ENCODE measurements around the gene ZNF275.
"Not testable (repeated sequence)": the region's sequence is repeated elsewhere in the genome, so short reads cannot be mapped to it uniquely, and the experiment has no call there.

Gene ZNF275

DNA sequence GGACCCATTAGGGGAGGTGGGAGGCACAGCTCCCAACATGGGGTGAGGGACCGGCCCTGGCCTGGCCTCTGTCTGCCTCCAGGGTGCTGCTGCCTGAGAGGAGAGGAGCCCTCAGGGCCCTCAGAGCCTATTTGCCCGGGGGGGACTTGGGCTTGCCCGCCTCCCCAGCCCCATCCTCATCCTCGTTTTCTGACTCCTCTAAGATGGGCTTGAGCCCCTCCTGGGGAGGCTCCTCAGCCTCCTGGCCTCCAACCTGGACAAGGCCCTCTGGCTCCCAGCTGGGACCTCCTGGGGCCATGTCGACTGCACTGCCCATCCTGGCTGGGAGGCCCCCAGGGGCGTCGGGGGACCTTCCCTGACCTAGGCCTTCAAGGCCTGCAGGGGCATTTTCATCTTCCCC, 15.1 kb upstream of the ZNF275 start:
- DNase-seq (ENCODE audit: low read depth, low spot score): no peak
- H3K27ac ChIP-seq: no peak overlapping the region

DNA sequence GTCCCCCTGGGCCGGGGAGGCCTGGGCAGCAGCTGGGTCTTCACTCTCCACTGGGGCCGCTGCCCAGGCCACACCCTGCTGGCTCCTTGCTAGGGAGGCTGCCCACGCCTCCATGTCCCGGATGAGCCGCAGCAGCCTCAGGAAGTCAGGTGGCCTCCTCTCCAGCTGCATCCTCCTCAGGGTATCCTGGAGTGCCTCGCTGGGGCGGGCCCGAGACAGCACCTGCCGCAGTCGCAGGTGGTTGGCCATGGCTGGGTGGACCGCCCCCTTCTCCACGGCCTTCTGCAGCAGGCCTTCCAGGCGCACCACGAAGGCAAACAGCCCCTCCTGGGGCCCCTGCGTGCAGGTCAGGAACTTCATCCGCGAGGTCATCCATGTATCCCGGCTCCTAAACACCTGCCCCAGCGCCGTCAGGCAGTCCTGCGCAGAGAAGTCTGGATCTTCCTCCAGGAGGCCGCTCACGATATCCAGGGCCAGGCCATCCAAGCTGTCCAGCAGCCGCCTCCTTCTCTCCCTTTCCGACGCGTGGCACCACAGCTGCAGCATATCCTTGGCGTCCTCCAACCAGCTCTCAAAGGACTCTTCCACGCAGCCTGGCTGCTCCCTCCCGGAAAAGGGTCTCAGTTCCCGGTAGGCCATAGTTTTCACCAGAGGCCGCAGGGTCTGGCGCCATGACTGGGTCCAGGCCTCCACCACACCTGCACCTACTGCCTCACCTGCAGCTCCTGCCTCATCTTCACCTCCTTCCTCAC, 14.5 kb upstream of the ZNF275 start:
- no peak for DNase-seq (ENCODE audit: low read depth, low spot score)
- H3K27ac ChIP-seq: no peak overlapping the region

DNA sequence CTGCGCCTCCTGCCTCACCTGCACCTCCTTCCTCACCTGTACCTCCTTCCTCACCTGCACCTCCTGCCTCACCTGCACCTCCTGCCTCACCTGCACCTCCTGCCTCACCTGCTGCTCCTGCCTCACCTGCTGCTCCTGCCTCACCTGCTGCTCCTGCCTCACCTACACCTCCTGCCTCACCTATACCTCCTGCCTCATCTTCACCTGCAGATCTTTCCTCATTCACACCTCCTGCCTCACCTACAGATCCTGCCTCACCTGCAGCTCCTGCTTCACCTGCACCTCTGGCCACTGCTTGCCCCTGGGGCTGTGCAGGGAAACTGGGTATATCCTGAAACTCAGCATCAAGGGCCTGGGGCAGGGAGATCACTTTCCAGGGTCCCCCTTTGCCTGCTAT, 13.9 kb upstream of the ZNF275 start:
- not testable (repeated sequence) for DNase-seq (ENCODE audit: low read depth, low spot score)

DNA sequence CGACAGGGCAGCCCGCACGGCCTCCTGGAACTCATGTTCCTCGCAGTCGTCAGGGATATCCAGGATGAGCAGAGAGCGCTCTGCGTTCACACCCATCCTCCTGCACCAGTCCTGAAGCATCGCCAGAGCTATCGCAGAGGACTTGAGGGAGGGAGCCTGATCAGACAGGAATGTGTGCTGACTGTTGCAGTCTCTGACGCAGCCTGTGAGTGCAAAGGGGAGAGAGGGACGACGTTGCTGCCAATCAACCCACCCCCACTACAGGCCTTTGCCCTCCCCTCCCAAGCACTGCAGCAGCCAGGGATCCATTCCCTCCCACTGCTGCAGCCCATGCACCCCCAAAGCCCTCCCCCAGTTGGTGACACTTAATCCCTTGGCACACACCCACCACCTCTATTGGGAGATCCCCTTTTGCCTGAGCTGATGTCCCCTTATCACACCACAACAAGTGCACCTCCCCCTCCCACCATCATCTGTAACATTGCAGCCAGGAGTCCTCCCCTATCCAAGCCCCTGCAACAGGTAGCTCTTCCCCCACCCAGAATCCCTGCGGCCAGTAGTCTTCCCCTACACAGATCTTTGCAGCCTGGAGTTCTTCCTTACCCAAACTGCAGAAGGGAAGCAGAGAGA, 13.3 kb upstream of the ZNF275 start:
- no peak overlapping the region for H3K27ac ChIP-seq
- DNase-seq (ENCODE audit: low read depth, low spot score): no peak

More for the DNA sequence above, 13.9 kb upstream of the ZNF275 start:
- not testable (repeated sequence) for H3K27ac ChIP-seq

DNA sequence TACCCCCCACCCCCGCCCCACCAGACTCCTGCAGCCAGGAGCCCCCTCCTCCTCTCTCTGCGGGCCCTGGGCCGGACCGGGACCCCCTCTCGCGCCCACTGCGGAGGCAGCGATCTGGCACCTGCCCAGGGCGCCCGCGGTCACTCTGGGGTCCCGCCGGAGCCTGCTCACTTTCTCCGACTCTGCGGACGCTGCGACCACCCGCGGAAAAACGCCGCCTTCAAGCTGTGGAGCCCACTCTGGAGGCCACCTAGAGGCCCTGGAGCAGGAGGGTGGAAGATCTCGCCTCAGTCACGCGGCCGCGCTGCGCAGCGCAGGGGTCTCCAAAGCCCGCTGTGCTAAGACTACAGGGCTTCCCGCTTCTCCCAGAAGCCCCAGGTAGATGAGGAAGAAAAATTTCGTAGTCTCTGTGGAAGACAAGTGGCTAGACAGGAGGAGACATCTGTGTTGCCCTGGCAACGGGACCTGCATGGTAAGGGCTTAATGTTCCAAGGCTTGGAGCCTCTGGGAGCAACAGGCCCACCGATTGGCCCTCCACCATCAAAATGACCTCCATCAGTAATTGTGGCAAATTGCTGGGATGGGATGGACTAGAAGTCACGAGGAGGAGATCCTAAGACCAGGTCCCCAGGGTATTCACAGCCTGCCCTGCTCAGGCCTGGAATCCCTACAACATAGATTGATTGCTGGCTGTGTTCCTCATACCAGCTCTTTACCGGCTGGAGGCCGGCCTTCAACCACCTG, 12.4 kb upstream of the ZNF275 start, which contains the start of gene PNMA6F:
Gene PNMA6F, minus strand, starts transcription at position 387 of the 744 bp plus-strand sequence. CDS start 1,093 bp downstream, outside the sequence.
- no peak for DNase-seq (ENCODE audit: low read depth, low spot score)

DNA sequence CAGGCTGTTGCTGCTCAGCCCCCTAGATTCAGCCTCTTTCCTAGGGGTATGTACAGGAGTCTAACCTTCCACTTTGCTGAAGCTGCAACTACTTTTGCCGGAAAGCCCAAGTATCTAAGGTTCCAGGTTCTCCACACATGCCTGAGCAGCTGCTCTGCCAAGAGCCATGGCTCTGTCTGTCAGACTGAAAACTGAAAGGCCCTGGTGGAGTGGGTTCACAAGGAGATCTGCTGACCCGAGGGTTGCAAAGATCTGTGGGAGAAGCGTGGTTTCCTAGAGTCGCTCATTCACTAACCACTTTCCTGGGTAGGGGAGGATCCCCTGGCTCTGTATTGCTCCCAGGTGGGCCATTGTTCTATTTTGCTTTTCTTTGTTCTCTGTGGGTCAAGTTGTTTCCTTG, 6.4 kb upstream of the ZNF275 start:
- DNase-seq (ENCODE audit: low read depth, low spot score): no peak
- H3K27ac ChIP-seq: no peak overlapping the region

More for the DNA sequence above, 12.4 kb upstream of the ZNF275 start, which contains the start of gene PNMA6F:
- H3K27ac ChIP-seq: no peak within 1 kb of the TSS

DNA sequence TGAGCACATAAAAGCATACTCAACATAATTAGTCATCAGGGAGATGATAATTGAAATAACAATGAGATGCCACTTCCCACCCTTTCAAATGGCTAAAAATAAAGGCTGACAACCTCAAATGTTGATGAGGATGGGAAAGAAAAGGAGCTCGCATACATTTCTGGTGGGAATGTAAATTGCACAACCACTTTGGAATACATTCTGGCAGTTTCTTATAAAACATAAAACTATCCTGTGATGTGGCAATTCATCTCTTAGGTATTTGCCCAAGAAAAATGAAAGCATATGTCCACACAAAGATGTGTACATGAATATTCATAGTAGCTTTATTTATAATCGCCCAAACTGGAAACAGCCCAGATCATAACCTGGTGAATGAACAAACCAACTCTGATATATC, 687 bp upstream of the ZNF275 start:
- no peak overlapping the region for H3K27ac ChIP-seq
- no peak for DNase-seq (ENCODE audit: low read depth, low spot score)

DNA sequence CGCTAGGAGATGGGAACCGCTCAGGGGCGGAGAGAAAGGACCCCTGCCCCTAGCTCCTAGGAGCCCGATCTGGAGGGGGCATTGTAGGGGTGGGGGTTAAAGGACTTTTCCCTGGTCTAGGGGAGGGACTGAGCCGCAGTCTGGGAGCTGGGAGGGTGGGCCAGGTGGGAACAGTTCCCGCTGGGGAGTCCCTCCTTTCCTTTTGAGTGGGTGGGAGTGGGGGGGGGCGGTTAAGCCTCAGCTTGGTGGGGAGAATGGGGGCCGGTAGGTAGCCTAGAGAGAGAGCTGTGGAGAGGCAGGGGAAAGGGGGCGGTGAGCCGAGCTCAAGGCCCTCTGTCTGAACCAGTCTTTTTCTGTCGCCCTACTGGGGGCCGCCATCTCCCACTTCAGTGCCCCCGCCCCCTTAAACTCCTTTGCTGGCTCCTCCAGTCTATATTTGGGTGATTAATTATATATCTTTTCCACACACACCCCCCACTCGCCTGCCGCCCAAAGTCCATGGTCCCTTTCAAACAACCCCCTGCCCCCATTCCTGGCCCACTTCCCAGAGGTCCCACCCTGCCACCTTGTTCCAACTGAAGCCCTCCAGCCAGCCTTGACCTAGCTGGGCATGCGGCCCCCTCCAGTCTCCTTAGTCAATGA, 822 bp downstream of the ZNF275 start:
- no peak overlapping the region for H3K27ac ChIP-seq
- DNase-seq (ENCODE audit: low read depth, low spot score): no peak

DNA sequence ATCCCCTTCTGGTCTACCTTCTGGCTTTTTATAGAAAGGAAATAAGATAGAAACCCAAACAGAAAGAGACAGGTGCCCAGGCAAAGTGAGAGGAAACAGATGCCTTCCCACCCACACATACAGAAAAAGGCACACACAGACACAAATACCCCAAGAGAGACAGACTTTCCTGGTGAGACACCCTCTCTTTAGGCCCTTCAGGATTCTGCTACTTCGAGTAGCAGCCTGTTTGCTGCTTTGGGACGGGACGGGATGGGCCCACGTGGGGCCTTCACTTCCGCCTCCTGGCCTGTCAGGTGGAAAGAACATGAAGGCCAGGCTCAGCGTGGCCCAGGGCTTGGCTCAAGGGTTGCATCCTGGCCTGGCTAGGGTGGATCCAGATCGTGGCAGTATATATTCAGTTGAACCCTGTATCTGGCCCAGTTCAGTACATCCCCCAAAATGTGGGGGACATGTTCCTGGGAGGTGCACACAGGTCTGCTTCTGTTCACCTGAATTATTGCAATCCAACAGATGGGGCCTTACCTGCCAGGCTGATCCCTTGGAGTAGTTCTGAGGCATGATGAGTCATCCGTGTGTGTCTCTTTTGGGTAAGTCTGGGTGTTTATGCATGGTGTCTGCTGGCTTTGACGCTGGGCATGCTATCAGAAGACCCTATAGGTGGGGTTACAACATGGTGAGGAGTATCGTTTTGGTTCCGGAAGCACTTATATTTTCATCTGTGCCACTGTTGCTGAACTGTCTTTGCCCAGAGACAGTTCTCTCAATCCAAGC, 2.4 kb downstream of the ZNF275 start:
- H3K27ac ChIP-seq: no peak overlapping the region
- DNase-seq (ENCODE audit: low read depth, low spot score): no peak

DNA sequence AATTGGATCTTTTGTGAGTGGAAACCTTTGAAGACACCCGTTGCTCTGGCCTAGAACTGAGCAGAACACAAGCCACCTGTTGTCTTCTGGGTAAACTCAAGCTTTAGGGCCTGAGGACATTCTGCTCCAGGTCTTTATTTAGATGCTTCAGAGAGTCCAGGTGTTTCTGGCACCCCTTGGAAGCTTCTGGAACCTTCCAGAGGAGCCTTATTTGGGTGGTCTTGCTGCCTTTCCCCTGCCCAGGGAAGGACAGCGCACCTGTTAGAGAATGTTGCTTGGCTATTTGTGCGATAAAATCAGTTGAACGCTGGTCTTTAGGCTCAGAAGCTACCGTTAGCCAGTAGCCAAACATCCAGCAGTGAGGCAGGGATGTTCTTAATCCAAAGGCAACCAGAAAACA, 3.0 kb downstream of the ZNF275 start:
- no peak overlapping the region for H3K27ac ChIP-seq
- no peak for DNase-seq (ENCODE audit: low read depth, low spot score)

DNA sequence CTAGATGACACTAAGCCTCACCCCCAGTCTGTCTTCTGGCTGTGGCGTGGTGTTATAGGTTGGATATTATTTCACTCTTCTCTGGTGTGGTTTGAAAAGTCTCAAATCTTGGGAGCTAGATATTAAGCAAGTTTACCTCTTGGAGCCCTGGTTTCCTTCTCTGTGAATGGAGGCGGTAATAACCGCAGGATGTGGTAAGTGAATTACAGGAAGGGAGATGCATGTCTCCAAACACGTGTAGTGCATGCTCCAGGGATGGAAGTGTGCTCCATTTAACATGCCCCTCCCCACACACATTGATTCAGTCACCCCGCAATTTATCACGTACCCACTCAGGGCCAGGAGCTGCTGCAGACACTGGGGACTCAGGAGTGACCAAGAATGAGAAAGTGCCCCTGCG, 4.9 kb downstream of the ZNF275 start:
- H3K27ac ChIP-seq: no peak overlapping the region
- DNase-seq (ENCODE audit: low read depth, low spot score): no peak

DNA sequence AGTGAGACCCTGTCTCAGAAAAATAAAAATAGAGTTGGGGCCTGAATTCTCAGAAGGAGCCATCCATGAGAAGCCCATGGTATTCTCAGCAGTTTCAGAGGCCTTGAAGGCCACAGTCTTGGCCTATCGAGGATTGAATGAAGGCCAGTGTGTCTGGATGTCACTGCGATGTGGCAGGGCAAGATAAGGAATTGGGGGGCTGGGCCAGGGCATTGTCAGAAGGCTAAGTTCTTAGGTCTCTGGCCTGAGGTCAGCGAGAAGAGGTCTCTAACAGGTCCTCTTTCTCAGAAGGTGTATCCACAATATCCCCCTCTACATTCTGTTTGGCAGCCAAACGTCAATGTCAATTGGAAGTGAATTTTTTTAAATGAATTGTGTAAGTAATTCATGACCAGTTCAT, 5.7 kb downstream of the ZNF275 start:
- no peak overlapping the region for H3K27ac ChIP-seq
- no peak for DNase-seq (ENCODE audit: low read depth, low spot score)

DNA sequence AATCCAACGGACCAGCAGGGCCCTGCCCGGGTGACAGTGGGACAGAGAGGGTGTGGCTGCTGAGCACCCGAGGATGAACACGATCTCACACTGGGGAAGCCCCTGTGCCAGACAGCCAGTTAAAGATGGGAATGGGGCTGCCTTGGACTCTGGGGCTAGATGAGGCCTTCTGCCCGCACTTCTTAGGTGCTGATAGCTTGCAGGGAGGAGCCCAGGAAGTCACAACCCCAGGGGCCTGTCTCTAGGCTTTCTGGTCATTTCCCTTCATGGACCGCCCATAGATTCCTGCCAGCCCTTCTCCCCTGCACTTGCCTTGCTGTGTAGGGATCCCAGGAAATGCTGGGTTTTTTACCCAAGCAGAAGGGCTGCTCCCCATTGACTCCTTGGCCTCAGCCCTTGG, 6.2 kb downstream of the ZNF275 start:
- H3K27ac ChIP-seq: no peak overlapping the region
- no peak for DNase-seq (ENCODE audit: low read depth, low spot score)

DNA sequence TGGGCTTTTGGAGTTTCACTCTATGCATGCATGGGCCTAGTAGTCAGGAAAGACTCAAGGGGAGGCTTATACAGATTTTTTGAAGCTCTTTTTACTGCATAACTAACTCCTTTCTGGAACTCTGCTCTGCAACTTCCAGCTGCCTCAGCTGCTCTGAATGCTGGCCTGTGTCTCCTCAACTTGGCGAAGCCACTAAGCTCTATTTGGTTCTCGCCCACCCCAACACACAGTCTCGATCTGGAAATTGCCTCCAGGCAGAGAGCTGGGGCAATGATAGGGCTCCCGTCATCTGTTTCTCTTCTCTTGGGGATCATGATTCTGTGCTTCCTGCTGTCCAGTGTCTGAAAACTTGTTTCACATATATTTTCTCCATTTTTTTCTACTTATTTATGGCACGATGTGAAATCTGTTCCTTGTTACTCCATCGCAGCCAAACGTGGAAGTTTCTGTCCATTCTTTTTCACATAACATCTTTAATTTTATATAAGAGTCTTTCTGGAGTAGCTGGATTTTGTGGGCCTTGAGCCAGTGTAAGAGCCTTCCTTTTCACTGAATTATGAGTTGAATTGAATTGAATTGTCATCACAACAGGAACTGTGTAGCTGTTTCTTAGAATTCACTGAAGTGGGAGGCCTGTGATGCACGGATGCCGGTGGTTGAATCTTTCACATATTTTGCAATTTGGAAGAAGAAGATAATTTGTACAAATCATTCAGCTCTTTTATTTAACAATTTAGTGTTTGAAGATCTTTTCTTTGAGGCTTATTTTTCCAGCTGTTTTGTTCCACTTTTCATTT, 9.0 kb downstream of the ZNF275 start:
- DNase-seq (ENCODE audit: low read depth, low spot score): no peak
- H3K27ac ChIP-seq: no peak overlapping the region

DNA sequence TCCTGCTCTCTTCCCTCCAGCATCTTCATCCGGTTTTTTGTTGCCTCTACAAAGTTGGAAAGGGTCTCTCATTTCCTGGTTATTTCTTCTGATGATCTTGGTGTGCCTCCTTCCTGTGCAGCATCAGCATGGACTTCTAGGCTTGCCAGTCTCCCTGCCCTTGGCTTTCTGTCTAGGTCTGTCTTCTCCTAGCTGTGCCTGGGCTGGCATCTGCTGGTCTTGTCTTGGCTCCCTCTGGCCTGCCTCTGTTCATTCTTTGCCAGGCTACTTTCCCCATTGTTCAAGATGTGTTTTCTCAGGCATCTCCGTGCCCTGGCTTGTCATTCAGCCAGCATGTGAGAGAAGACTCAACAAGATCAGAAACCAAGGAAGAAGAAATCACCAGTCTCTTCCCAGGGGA, 9.7 kb downstream of the ZNF275 start:
- no peak overlapping the region for H3K27ac ChIP-seq
- DNase-seq (ENCODE audit: low read depth, low spot score): no peak

DNA sequence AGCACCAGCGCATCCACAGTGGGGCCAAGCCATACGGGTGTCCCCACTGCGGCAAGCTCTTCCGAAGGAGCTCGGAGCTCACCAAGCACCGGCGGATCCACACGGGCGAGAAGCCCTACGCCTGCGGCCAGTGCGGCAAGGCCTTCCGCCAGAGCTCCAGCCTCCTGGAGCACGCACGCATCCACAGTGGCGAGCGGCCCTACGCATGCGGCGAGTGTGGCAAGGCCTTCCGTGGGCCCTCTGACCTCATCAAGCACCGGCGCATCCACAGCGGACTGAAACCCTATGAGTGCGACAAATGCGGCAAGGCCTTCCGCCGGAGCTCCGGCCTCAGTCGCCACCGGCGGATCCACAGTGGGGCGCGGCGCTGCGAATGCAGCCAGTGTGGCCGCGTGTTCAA, 13.6 kb downstream of the ZNF275 start:
- H3K27ac ChIP-seq: no peak overlapping the region

DNA sequence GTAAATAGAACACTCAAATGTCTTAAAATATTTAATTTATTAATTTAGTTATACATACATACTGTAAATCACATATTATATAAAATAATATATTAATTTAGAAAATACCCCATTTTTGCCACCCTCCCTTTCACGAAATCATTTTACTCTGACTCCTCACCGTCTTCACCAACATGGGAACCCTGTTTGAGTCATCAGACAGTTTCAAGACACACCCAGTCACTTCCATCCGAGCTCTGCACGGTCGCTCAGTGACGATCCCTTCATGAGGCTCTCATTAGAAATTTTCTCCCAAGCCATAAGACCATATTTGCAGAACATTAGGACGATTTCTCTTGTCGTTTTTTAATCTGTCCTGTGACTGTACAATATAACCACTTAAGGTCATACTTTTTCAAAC, 14.5 kb downstream of the ZNF275 start:
- H3K27ac ChIP-seq: no peak overlapping the region
- no peak for DNase-seq (ENCODE audit: low read depth, low spot score)

More for the DNA sequence above, 13.6 kb downstream of the ZNF275 start:
- DNase-seq (ENCODE audit: low read depth, low spot score): no peak

DNA sequence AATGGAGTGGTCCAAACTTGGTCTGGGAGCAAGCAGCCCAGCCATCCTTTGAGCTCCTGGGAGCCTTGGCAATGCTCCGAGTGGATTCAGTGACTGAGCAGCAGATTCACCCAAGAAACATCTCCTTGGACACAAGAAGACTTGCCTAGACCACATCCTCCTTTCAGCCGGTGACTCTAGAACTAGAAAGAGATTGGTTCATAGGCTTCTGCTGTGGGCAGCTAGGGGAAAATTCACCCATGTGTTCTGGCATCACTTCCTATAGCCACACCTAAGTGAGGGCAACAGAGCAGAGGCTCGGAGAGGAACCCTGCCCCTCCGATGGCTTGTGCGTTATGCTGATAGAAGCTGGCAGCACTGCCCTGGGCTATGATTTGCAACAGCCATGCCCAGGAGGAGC, 16.0 kb downstream of the ZNF275 start:
- no peak for DNase-seq (ENCODE audit: low read depth, low spot score)
- no peak overlapping the region for H3K27ac ChIP-seq

DNA sequence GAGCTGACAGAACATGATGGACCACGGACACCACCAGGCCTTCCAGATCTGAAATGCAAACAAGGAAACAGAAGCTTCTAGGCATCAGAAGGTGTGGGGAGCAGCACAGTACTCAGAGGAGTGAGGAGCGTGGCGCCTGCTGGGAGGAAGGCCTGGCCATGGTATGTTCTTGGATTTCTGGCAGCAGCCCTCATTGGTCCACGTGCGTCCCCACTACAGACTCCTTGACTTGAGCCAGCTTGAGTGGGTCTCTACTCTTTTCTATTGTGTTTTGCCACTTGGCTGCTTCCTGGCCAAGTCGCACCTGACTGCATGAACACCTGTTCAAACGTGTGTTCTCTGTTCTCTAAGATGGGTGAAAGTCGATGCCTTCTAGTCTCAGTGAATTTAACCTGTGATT, 18.0 kb downstream of the ZNF275 start:
- H3K27ac ChIP-seq: no peak overlapping the region
- no peak for DNase-seq (ENCODE audit: low read depth, low spot score)

Data from epithelial cell of prostate (primary cell).